ENCODE measurements around the gene RPLP2.

The RPLP2 gene

GRCh38 chr11:792873-793272 is 16.9 kb upstream of the RPLP2 start:
- DNase-seq: no peak

- no peak for DNase-seq
These were observed 16.2 kb upstream of the RPLP2 start for GRCh38 chr11:793556-793955.

- DNase-seq: no peak
These were observed 15.6 kb upstream of the RPLP2 start for GRCh38 chr11:794013-794765.

DNA sequence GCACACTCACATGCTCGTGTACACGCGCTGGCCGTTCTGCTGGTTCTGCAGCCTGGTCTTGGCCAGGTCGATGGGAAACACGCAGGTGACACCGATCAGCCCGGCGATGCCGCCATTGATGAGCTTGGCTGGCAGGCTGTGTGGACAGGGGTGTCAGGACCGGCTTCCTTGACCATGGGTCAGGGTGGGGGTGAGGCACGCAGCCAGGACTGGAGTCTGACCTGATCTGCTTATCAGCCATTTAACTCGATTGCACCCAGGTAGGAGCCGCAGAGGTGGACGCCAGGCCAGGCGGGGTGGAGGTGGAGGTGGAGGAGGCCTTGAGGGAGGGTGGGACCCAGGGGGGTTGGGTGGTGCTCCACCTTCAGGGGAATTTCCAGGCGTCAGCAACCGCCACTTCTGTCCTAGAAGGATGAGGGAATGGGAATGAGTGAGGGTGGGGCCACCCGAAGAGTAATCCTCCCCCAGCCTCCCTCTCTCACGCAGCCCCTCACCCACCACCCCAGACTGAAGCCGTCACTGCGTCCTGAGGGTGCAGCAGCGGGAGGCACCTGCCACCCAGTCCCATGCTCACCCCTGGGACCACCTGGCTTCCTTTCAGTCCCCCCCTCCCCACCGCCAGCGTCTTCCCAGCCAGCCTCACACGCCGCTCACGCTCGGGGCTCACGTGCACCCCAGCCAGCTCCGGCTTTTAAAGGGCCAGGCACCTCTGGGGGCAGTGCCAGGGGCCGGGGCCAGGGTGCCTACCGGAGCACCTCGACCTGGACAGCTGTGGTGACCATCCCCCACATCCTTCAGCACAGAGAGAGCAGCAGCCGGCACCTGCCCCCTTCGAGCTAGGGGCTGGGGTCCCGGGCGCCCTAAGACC is 14.8 kb upstream of the RPLP2 start:
- DNase-seq: no peak

GRCh38 chr11:795634-796564 is 13.9 kb upstream of the RPLP2 start:
- DNase-seq: peak; percentile 83

DNA sequence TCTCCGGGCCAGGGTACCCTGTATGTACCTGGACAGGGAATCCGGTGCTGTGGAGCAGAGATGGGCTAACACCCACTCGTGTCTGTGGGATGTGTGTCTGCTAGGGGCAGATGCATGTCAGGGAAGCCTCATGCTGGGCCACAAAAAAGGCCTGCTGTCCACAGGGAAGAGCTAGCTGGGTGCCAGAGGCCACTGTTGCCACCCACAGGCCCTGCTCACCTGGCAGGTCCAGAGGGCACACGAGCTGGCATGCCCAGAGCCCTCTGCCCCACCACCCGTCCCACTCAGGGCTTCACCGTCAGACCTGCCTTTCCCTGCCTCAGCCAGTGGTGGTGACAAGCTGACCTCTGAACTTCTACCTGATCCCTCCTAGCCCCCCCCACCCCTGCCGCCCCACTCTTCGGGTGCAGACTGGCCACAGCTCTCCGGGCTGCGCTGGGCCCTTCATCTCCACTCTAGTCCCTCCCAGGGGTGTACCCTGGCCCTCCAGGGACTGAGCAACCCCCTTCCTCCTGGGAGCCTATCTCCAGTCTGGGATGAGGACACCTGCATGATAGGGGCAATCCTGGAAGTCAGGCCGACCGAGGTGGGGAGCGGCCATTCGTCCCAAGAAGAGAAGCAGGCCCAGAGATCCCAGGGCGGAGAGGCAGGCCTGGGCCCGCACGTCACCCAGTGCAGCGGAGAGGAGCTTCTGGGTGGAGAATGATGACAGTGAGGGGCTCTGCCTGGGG is 13.0 kb upstream of the RPLP2 start:
- no peak for DNase-seq

- DNase-seq: peak; percentile 72
These were observed 12.3 kb upstream of the RPLP2 start for GRCh38 chr11:797296-798092.

DNA sequence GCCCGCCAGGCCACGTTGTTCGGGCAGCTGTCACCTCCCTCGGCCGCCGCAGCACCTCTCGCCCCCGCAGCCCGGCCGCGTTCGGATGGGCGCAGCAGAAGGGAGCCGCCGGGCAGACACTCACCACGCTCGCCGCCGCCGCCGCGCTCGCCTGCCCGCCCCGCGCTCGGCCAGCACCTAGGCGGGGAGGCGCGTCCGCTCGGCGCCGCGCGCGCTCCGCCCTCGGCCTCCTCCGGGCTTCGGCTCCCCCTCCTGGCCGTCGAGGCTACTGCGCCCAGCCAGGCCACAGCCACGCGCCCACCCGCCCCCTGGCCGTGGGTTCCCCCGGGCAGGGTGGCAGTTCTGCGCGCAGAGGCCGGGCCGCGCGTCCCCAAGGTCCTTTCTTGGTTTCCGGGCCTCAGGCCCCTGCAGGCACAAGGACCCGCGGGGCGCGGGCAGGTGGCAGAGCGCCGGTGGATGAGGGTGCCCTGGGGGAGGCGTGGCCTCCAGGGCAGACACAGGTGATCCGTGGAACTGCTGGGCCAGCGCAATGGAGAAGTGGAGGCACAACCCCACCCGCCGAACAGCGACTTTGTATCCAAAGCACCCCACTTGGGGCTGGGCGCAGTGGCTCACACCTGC is 11.6 kb upstream of the RPLP2 start, which contains the start of gene SLC25A22:
TSS of gene SLC25A22 (minus strand) at position 189 of the 621 bp plus-strand sequence. CDS start 3,275 bp downstream, outside the sequence.
- no peak for DNase-seq

DNA sequence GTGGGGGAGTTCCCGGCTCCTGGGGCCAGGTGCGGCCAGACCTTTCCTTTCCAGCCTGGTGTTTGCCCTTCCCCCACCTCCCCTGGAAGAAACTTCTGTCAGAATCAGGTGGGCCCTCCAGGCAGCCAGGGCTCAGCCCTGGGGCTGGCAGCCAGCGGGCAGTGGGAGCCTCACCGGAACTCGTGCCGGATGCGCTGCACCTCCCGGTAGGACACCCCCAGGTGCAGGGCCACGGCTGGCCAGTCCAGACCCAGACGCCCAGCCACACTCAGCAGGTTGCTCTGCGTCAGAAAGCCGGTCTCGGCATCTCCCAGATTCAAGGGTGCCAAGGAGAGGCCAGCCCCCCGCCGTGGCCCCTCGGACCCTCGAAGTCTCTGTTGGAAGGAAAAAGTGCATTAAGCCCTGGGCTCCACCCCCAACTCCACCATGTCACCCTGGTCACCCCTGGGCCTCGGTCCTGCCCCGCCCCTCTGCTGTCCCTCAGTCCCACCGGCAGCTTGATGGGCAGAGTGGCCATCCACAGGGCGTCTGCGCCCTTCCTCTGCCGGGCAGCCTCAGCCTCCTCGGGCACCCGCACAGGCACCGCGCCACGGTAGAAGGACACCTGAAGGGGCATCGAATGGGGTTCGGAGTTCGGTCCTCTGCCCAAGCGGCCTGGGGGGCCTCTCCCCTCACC is 10.0 kb upstream of the RPLP2 start:
- no peak for DNase-seq

DNA sequence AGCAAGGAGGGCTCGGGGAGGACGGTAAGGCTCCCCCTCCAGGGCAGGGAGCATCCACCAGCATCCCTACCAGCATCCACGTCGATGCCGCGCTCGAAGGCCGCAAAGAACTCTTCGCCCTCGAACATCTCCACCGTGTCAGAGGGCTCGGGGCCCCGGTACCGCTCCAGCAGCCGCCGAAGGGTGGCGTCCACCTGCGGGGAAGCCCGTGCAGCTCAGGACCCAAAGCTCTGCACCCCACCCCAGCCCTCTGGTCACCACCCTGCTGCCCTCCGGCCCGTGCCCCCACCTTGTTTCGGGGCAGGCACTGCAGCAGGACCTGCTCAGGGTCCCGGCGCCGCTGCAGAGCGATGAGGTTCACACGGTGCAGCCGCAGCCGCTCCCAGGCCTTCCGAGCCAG is 9.3 kb upstream of the RPLP2 start:
- no peak for DNase-seq

- DNase-seq: no peak
These were observed 8.5 kb upstream of the RPLP2 start for GRCh38 chr11:801097-801780.

DNA sequence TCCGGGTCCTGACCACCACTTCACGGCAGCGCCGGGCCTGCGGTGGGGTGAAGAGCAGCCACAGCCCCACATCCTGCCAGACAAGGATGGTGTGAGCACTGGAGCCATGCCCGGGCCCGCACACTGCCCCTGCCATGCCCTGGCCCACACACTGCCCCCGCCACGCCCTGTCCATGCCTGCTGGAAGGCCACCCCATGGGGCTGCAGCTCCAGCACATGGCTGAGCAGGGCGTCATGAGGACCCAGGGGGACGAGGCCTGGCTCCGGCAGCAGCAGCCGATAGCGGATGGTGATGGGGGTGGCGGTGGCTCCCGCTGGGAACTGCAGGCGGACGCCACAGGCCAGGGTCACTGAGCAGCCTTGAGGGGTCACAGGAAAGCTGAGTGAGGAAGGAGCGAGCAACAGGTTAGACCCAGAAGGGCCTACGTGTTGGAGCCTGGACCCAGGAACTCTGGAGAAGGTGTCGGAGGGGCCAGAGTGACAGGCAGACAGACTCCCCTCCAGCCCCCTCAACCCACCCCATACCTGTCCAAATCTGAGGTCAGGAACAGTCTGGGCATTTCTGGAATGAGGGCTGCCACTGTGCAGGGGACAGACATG is 7.6 kb upstream of the RPLP2 start:
- no peak for DNase-seq

DNA sequence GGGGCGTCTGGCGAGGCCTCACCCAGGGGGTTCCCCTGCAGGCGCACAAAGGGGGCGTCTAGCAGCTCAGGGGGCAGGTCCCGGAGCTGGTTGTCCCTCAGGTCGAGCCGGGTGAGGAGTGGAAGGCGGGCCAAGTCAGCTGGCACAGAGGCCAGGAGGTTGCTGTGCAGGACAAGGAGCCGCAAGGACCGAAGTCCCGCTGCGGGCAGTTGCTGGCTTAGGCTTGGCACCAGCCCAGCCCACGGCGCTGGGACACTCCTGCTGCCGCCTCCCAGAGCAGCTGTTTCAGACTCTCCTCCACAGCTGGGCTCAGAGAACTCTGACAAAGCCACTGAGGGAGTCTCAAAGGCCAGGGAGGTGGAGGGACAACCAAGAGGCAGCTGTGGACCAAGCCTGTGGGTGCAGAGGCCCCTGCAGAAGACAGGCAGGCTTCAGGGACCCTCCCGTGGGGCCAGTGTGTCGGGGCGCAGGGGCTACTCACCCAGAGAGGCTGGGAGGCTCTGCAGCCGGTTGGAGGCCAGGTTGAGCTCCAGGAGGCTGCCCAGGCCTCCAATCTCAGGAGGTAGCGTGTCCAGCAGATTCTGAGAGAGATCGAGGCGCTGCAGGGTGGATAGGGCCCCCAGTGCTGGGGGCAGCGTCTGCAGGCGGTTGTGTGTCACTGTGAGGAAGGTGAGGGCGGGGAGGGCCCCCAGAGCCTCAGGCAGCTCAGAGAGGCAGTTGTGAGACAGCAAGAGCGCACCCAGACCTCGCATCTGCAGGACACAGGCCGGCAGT is 6.9 kb upstream of the RPLP2 start:
- DNase-seq: no peak

DNA sequence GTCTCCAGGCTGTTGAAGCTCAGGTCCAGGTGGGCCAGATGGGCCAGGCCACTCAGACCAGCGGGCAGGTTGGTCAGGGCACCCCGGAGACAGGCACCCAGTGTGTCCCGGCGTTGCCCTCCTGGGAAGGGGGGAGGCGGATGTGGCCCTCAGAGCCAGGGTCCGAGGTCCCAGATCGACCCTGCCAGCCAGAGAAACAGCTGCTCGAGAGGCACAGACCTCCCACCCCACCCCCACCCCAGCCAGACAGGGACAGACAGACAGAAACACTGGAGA is 6.4 kb upstream of the RPLP2 start:
- no peak for DNase-seq

- DNase-seq: no peak
These were observed 5.8 kb upstream of the RPLP2 start for GRCh38 chr11:803770-804598.

- no peak for DNase-seq
These were observed 5.2 kb upstream of the RPLP2 start for GRCh38 chr11:804599-804964.

- DNase-seq: no peak
These were observed 1.1 kb upstream of the RPLP2 start for GRCh38 chr11:808427-809286.
